Memory B cell (primary cell): ENCODE data around the gene CASS4.

Source experiments
- ATAC-seq: fragments of 150-1000 bp; cut with Tn5 transposase; 2 replicates; pipeline ENCODE4 v1.10.0; 2021; ENCODE audit warnings: low read depth, mild to moderate bottlenecking, moderate library complexity
- DNase-seq, 2 donors: peaks; one replicate each; pipeline ENCODE4 v3.0.0; 2022; ENCODE audit warnings: low spot score in 2 of 2
- H3K27ac Mint-ChIP-seq: one replicate; pipeline ENCODE4 v1.8.0; 2022; ENCODE audit warnings: mild to moderate bottlenecking, moderate library complexity, mixed read lengths
- H3K27me3 Mint-ChIP-seq: one replicate; pipeline ENCODE4 v1.8.0; 2022; ENCODE audit warnings: mixed read lengths
- H3K36me3 Mint-ChIP-seq: one replicate; pipeline ENCODE4 v1.8.0; 2022; ENCODE audit warnings: mild to moderate bottlenecking, mixed read lengths
- H3K4me1 Mint-ChIP-seq: one replicate; pipeline ENCODE4 v1.8.0; 2022; ENCODE audit warnings: mixed read lengths
- H3K4me3 Mint-ChIP-seq: one replicate; pipeline ENCODE4 v1.8.0; 2022; ENCODE audit warnings: mild to moderate bottlenecking, moderate library complexity, mixed read lengths
- H3K9me3 Mint-ChIP-seq: one replicate; pipeline ENCODE4 v1.8.0; 2022; ENCODE audit warnings: mixed read lengths

CASS4 gene

GRCh38 chr20:56433880-56434255 is 21.8 kb downstream of the CASS4 start:
- H3K4me3 Mint-ChIP-seq: no peak overlapping the region

GRCh38 chr20:56437196-56437960 is 25.3 kb downstream of the CASS4 start:
- Mint-ChIP-seq H3K27ac (no peak overlapping the region), H3K36me3 (no peaks in the 10 kb centered on the region)

More at GRCh38 chr20:56433880-56434255, 21.8 kb downstream of the CASS4 start:
- peaks cover 1% of the 10 kb centered on the region for H3K9me3 Mint-ChIP-seq
- H3K27me3 Mint-ChIP-seq: no peaks in the 10 kb centered on the region
- ATAC-seq (no peak), DNase-seq (no peak)
- peaks cover 21% of the 10 kb centered on the region for H3K4me1 Mint-ChIP-seq
- H3K27ac Mint-ChIP-seq: no peak overlapping the region
- peaks cover 2% of the 10 kb centered on the region for H3K36me3 Mint-ChIP-seq

GRCh38 chr20:56438284-56438683 is 26.2 kb downstream of the CASS4 start:
- no peak overlapping the region for H3K27ac Mint-ChIP-seq

More at GRCh38 chr20:56437196-56437960, 25.3 kb downstream of the CASS4 start:
- ATAC-seq (no peak), DNase-seq (no peak)
- no peaks in the 10 kb centered on the region for H3K27me3 Mint-ChIP-seq
- H3K9me3 Mint-ChIP-seq: no peaks in the 10 kb centered on the region
- no peak overlapping the region for H3K4me3 Mint-ChIP-seq
- peaks cover 10% of the 10 kb centered on the region for H3K4me1 Mint-ChIP-seq

GRCh38 chr20:56439771-56440291 is 27.8 kb downstream of the CASS4 start:
- no peak for ATAC-seq

More at GRCh38 chr20:56438284-56438683, 26.2 kb downstream of the CASS4 start:
- ATAC-seq (no peak), DNase-seq (no peak)
- Mint-ChIP-seq H3K9me3 (no peaks in the 10 kb centered on the region), H3K36me3 (no peaks in the 10 kb centered on the region), H3K4me3 (no peak overlapping the region), H3K4me1 (peaks cover 10% of the 10 kb centered on the region), H3K27me3 (no peaks in the 10 kb centered on the region)

GRCh38 chr20:56440346-56441007 is 28.4 kb downstream of the CASS4 start:
- H3K4me1 Mint-ChIP-seq: peaks cover 5% of the 10 kb centered on the region
- peak; percentile 37 for ATAC-seq
- H3K9me3 Mint-ChIP-seq: no peaks in the 10 kb centered on the region
- H3K4me3 Mint-ChIP-seq: no peak overlapping the region
- DNase-seq: no peak
- H3K27me3 Mint-ChIP-seq: peaks cover 5% of the 10 kb centered on the region
- no peak overlapping the region for H3K27ac Mint-ChIP-seq
- H3K36me3 Mint-ChIP-seq: no peaks in the 10 kb centered on the region

More at GRCh38 chr20:56439771-56440291, 27.8 kb downstream of the CASS4 start:
- Mint-ChIP-seq H3K36me3 (no peaks in the 10 kb centered on the region), H3K4me1 (peaks cover 10% of the 10 kb centered on the region), H3K27ac (no peak overlapping the region), H3K9me3 (no peaks in the 10 kb centered on the region), H3K4me3 (no peak overlapping the region), H3K27me3 (peaks cover 3% of the 10 kb centered on the region)
- DNase-seq: no peak

- ATAC-seq (no peak), DNase-seq (no peak)
- H3K4me1 Mint-ChIP-seq: peaks cover 5% of the 10 kb centered on the region
- no peaks in the 10 kb centered on the region for H3K9me3 Mint-ChIP-seq
- no peak overlapping the region for H3K27ac Mint-ChIP-seq
- peaks cover 5% of the 10 kb centered on the region for H3K27me3 Mint-ChIP-seq
- no peaks in the 10 kb centered on the region for H3K36me3 Mint-ChIP-seq
- H3K4me3 Mint-ChIP-seq: no peak overlapping the region
These were observed 30.6 kb downstream of the CASS4 start for GRCh38 chr20:56442389-56443365.

- Mint-ChIP-seq H3K27ac (no peak overlapping the region), H3K27me3 (peaks cover 5% of the 10 kb centered on the region), H3K4me1 (peaks cover 5% of the 10 kb centered on the region), H3K4me3 (no peak overlapping the region), H3K9me3 (no peaks in the 10 kb centered on the region), H3K36me3 (no peaks in the 10 kb centered on the region)
- DNase-seq (no peak), ATAC-seq (no peak)
These were observed 31.8 kb downstream of the CASS4 start for GRCh38 chr20:56443654-56444540.

GRCh38 chr20:56445130-56445529 is 33.1 kb downstream of the CASS4 start:
- H3K4me1 Mint-ChIP-seq: peaks cover 5% of the 10 kb centered on the region
- H3K27ac Mint-ChIP-seq: no peak overlapping the region
- peaks cover 5% of the 10 kb centered on the region for H3K27me3 Mint-ChIP-seq
- ATAC-seq: no peak
- H3K36me3 Mint-ChIP-seq: no peaks in the 10 kb centered on the region
- no peak overlapping the region for H3K4me3 Mint-ChIP-seq
- H3K9me3 Mint-ChIP-seq: no peaks in the 10 kb centered on the region
- DNase-seq: no peak

GRCh38 chr20:56445540-56445939 is 33.5 kb downstream of the CASS4 start:
- H3K4me3 Mint-ChIP-seq: no peak overlapping the region
- H3K9me3 Mint-ChIP-seq: no peaks in the 10 kb centered on the region
- H3K36me3 Mint-ChIP-seq: no peaks in the 10 kb centered on the region
- no peak overlapping the region for H3K27ac Mint-ChIP-seq
- H3K4me1 Mint-ChIP-seq: peaks cover 2% of the 10 kb centered on the region
- ATAC-seq: no peak
- DNase-seq: no peak
- peaks cover 5% of the 10 kb centered on the region for H3K27me3 Mint-ChIP-seq

- DNase-seq: no peak
- Mint-ChIP-seq H3K9me3 (no peaks in the 10 kb centered on the region), H3K36me3 (no peaks in the 10 kb centered on the region), H3K4me1 (peaks cover 2% of the 10 kb centered on the region), H3K4me3 (no peak overlapping the region), H3K27ac (no peak overlapping the region), H3K27me3 (peaks cover 5% of the 10 kb centered on the region)
- ATAC-seq: no peak
These were observed 35.2 kb downstream of the CASS4 start for GRCh38 chr20:56447227-56447626.

GRCh38 chr20:56449459-56449858 is 37.4 kb downstream of the CASS4 start:
- Mint-ChIP-seq H3K27ac (no peak overlapping the region), H3K36me3 (no peaks in the 10 kb centered on the region), H3K4me3 (no peak overlapping the region), H3K27me3 (peaks cover 2% of the 10 kb centered on the region), H3K9me3 (no peaks in the 10 kb centered on the region), H3K4me1 (no peaks in the 10 kb centered on the region)
- no peak for DNase-seq
- ATAC-seq: no peak

- ATAC-seq (no peak), DNase-seq (no peak)
- Mint-ChIP-seq H3K4me3 (no peak overlapping the region), H3K9me3 (no peaks in the 10 kb centered on the region), H3K36me3 (no peaks in the 10 kb centered on the region), H3K27ac (peak overlapping the region; percentile 9), H3K27me3 (no peaks in the 10 kb centered on the region), H3K4me1 (no peaks in the 10 kb centered on the region)
These were observed 39.2 kb downstream of the CASS4 start for GRCh38 chr20:56451056-56451765.
